Measurements from ENCODE around the gene ZBTB37. TPM values are rescaled to one million over a fixed set of nuclear protein-coding genes. Genes with fewer than 3 reads are reported as not detected.

ZBTB37 gene
- total RNA-seq, 6 experiments from 2014 or later, result 2.8 to 6.1 (median 4.7) TPM

DNA sequence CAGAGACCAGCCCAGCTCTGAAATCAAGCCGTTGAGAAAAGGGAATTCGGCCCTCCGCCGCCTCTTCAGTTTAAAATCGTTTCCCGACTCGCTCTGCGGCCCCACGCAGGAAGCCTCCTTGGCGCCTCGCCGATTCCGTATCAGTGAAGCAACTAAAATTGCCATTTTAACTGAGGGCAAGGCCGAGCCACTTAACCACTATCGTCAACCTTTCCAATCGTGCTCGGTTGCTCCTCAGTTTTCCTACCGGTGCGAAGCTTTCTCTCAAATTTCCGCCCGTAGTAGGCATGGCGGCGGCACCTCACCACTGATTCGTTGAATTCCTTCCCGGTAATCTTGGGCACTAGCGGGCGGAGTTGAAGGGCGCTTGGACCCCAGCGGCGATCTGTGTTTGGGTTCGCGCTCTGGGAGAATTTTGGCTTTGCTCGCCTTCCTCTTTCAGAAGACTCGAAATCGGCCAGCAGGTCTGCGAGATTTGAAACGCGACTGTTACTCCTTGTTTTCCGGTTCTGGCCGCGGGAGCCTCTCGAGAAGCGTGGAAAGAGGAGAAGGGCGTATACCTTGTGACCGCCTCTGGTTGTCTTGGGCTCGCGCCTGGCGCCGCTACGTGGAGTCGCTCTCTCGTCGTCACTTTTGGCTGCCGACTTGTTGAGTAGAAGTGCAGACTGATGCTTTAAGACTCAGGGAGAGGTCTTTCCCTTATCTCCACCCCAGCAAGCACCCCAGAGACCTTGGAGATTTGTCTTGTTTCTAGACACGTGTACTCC lies 43.7 kb upstream of the ZBTB37 start, which contains the start of the genes CENPL and DARS2:
CENPL (minus strand) TSS at position 569 of the 767 bp plus-strand sequence. CDS start 13,584 bp downstream, outside the sequence.
DARS2 (plus strand) TSS at position 359 of the 767 bp plus-strand sequence. CDS start 557 bp downstream, outside the sequence.
- ATAC-seq (peak; percentile 97 to 99 (median 98)), DNase-seq (peak; percentile 95 to 97 (median 96))
- Histone ChIP-seq H3K36me3 (no peaks in the 10 kb centered on the region), H3K27ac (peak within 1 kb of the TSS; percentile 81 to 84 (median 82)), H3K4me1 (peaks cover 0 to 6% (median 0%) of the 10 kb centered on the region in 4 donors), H3K4me3 (peak within 1 kb of the TSS; percentile 68 to 89 (median 74)), H3K27me3 (no peaks in the 10 kb centered on the region), H3K9me3 (no peaks in the 10 kb centered on the region)
- TF ChIP-seq, protein P1, sequence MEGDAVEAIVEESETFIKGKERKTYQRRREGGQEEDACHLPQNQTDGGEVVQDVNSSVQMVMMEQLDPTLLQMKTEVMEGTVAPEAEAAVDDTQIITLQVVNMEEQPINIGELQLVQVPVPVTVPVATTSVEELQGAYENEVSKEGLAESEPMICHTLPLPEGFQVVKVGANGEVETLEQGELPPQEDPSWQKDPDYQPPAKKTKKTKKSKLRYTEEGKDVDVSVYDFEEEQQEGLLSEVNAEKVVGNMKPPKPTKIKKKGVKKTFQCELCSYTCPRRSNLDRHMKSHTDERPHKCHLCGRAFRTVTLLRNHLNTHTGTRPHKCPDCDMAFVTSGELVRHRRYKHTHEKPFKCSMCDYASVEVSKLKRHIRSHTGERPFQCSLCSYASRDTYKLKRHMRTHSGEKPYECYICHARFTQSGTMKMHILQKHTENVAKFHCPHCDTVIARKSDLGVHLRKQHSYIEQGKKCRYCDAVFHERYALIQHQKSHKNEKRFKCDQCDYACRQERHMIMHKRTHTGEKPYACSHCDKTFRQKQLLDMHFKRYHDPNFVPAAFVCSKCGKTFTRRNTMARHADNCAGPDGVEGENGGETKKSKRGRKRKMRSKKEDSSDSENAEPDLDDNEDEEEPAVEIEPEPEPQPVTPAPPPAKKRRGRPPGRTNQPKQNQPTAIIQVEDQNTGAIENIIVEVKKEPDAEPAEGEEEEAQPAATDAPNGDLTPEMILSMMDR (IDR thresholded peaks at IDR 0.05), result no peak
- TF ChIP-seq POLR2A (IDR thresholded peaks at IDR 0.05), result peak; percentile 67
- 2% methylated on average over 10 of the region's 55 CpGs for WGBS (ENCODE audit: insufficient coverage, low coverage, low lambda C conversion rate, missing lambda C conversion rate)
- intact Hi-C loops (cut with DNase I), result no loop called here

DNA sequence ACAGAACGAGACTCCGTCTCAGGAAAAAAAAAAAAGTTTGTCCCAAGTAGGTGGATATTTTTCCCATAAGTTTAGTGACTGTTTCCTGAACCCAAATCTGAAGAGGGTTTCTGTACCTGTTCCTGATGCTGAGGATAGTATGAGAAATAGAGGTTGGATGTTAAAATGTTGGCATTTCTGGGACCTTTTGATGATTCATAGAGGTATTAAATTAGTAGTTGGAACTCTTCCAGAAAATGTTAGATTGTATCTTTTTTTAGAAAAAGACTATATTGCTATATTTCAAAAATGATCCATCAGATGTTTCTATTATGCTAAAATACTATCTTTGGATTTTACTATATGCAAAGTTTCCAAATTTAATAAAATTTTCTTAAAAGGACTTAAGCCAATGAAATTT lies 40.6 kb upstream of the ZBTB37 start:
- no peak overlapping the region for H3K27ac ChIP-seq
- DNase-seq (no peak), ATAC-seq (no peak)
- intact Hi-C loops (cut with DNase I), result no loop called here
- no peak overlapping the region for H3K4me3 ChIP-seq
- WGBS (ENCODE audit: insufficient coverage, low coverage, low lambda C conversion rate, missing lambda C conversion rate), result 38% methylated on average over 2 of the region's 2 CpGs
- H3K9me3 ChIP-seq, result no peaks in the 10 kb centered on the region
- TF ChIP-seq POLR2A (IDR thresholded peaks at IDR 0.05), result no peak
- TF ChIP-seq, protein P1 (IDR thresholded peaks at IDR 0.05), result no peak
- H3K27me3 ChIP-seq, result no peaks in the 10 kb centered on the region
- H3K36me3 ChIP-seq, result peaks cover 0 to 7% (median 5%) of the 10 kb centered on the region in 4 donors
- peaks cover 0 to 6% (median 0%) of the 10 kb centered on the region in 4 donors for H3K4me1 ChIP-seq

DNA sequence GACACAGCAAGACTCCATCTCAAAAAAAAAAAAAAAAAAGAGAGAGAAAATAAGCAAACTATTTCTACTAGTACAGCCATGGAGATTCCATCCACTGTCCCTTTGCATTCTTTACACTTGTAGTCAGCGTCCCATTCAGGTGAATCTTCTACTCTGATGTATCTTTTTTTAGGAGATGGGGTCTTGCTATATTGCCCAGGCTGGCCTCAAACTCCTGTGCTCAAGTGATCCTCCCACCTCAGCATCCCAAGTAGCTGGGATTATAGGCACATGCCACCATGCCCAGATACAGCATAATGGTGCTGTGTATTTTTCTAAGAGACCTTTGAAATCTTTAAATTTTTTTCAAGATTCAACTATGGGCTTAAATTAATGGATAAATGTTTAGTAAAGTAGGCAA lies 35.4 kb upstream of the ZBTB37 start:
- H3K36me3 ChIP-seq, result peaks cover 0 to 35% (median 10%) of the 10 kb centered on the region in 4 donors
- H3K4me1 ChIP-seq, result no peaks in the 10 kb centered on the region
- 100% methylated on average over 1 of the region's 1 CpG for WGBS (ENCODE audit: insufficient coverage, low coverage, low lambda C conversion rate, missing lambda C conversion rate)
- no peaks in the 10 kb centered on the region for H3K9me3 ChIP-seq
- DNase-seq (no peak), ATAC-seq (no peak)
- intact Hi-C loops (cut with DNase I), result no loop called here
- TF ChIP-seq POLR2A (IDR thresholded peaks at IDR 0.05), result no peak
- TF ChIP-seq, protein P1 (IDR thresholded peaks at IDR 0.05), result no peak
- H3K27ac ChIP-seq, result no peak overlapping the region
- H3K4me3 ChIP-seq, result no peak overlapping the region
- H3K27me3 ChIP-seq, result no peaks in the 10 kb centered on the region

DNA sequence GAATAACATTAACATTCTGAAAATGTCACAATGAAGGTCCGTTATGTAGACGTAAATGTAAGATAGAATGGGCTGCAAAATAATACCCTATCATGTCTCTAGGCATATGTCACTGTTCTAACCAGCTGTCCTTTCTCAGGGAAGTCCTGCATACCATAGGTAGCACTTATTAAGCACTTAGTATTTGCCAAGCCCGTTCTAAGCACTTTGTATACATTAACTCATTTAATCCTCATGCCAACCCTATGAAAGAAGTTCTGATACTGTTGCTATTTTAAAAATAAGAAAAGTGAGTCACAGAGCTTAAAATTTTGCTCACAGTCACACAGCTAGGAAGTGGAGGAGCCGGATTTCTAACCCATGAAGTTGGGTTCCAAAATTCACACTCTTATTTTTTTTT lies 16.1 kb upstream of the ZBTB37 start:
- no peaks in the 10 kb centered on the region for H3K9me3 ChIP-seq
- no peak overlapping the region for H3K4me3 ChIP-seq
- H3K27ac ChIP-seq, result no peak overlapping the region
- TF ChIP-seq POLR2A (IDR thresholded peaks at IDR 0.05), result no peak
- TF ChIP-seq, protein P1 (IDR thresholded peaks at IDR 0.05), result no peak
- no peaks in the 10 kb centered on the region for H3K27me3 ChIP-seq
- intact Hi-C loops (cut with DNase I), result no loop called here
- peaks cover 0 to 20% (median 0%) of the 10 kb centered on the region in 4 donors for H3K36me3 ChIP-seq
- DNase-seq (no peak), ATAC-seq (no peak)
- no peaks in the 10 kb centered on the region for H3K4me1 ChIP-seq
- WGBS (ENCODE audit: insufficient coverage, low coverage, low lambda C conversion rate, missing lambda C conversion rate), result 90% methylated on average over 4 of the region's 4 CpGs

Measured in right lobe of liver (tissue), 6 donors.